HUES6 (cell line): ENCODE measurements around the gene LRIF1.
A peak's percentile ranks its signal among the peaks of the same experiment; 100 is the strongest.
"Not testable (repeated sequence)": the region's sequence is repeated elsewhere in the genome, so short reads cannot be mapped to it uniquely, and the experiment has no call there.

ENCODE experiments used
- H3K27ac ChIP-seq: 2 replicates; pipeline ENCODE4 v1.7.0; 2013; ENCODE audit warnings: low read depth, mild to moderate bottlenecking, low read length, inconsistent platforms
- H3K27me3 ChIP-seq: 2 replicates; pipeline ENCODE4 v1.6.1; 2013; ENCODE audit warnings: low read length; ENCODE audit not compliant: control insufficient read depth, insufficient read depth
- H3K36me3 ChIP-seq: 2 replicates; pipeline ENCODE4 v1.6.1; 2013; ENCODE audit warnings: low read length; ENCODE audit not compliant: control insufficient read depth, insufficient read depth
- H3K4me1 ChIP-seq: 2 replicates; pipeline ENCODE4 v1.6.1; 2013; ENCODE audit warnings: low read length; ENCODE audit not compliant: control insufficient read depth, insufficient read depth
- H3K4me3 ChIP-seq: 2 replicates; pipeline ENCODE4 v1.5.1; 2013; ENCODE audit warnings: low read depth, low read length
- H3K9ac ChIP-seq: one replicate; pipeline ENCODE4 v1.6.1; 2013; ENCODE audit warnings: mild to moderate bottlenecking, low read length
- H3K9me3 ChIP-seq: 2 replicates; pipeline ENCODE4 v1.6.1; 2013; ENCODE audit warnings: low read depth, low read length; ENCODE audit not compliant: control insufficient read depth, insufficient read depth

The LRIF1 gene

GRCh38 chr1:110951161-110951560 is 12.6 kb downstream of the LRIF1 start:
- Histone ChIP-seq H3K27ac (no peak overlapping the region), H3K4me1 (no peaks in the 10 kb centered on the region; the same call in 1 of the 2 replicates), H3K9ac (no peak overlapping the region), H3K4me3 (no peak overlapping the region), H3K36me3 (peaks cover 35% of the 10 kb centered on the region), H3K27me3 (no peaks in the 10 kb centered on the region), H3K9me3 (no peaks in the 10 kb centered on the region)

GRCh38 chr1:110948038-110948810 is 15.5 kb downstream of the LRIF1 start:
- Histone ChIP-seq H3K9ac (no peak overlapping the region), H3K4me1 (no peaks in the 10 kb centered on the region), H3K4me3 (no peak overlapping the region), H3K27me3 (no peaks in the 10 kb centered on the region), H3K27ac (no peak overlapping the region), H3K36me3 (peaks cover 35% of the 10 kb centered on the region), H3K9me3 (no peaks in the 10 kb centered on the region)

- no peaks in the 10 kb centered on the region for H3K4me1 ChIP-seq
- no peak overlapping the region for H3K4me3 ChIP-seq
- no peaks in the 10 kb centered on the region for H3K9me3 ChIP-seq
- no peaks in the 10 kb centered on the region for H3K27me3 ChIP-seq
- H3K36me3 ChIP-seq, result peaks cover 20% of the 10 kb centered on the region
- H3K9ac ChIP-seq, result no peak overlapping the region
- H3K27ac ChIP-seq, result no peak overlapping the region
These were observed 18.1 kb downstream of the LRIF1 start for GRCh38 chr1:110945626-110946025.

- Histone ChIP-seq H3K4me1 (no peaks in the 10 kb centered on the region), H3K27ac (no peak overlapping the region), H3K9ac (no peak overlapping the region), H3K27me3 (no peaks in the 10 kb centered on the region), H3K9me3 (no peaks in the 10 kb centered on the region), H3K36me3 (peaks cover 16% of the 10 kb centered on the region), H3K4me3 (no peak overlapping the region)
These were observed 18.9 kb downstream of the LRIF1 start for GRCh38 chr1:110944806-110945205.

GRCh38 chr1:110936567-110936966 is 27.2 kb downstream of the LRIF1 start:
- Histone ChIP-seq H3K9me3 (no peaks in the 10 kb centered on the region), H3K4me1 (no peaks in the 10 kb centered on the region), H3K36me3 (no peaks in the 10 kb centered on the region), H3K27me3 (no peaks in the 10 kb centered on the region), H3K9ac (no peak overlapping the region), H3K27ac (no peak overlapping the region), H3K4me3 (no peak overlapping the region)

GRCh38 chr1:110931097-110931496 is 32.6 kb downstream of the LRIF1 start:
- not testable (repeated sequence) for H3K9me3 ChIP-seq, H3K4me3 ChIP-seq, H3K36me3 ChIP-seq, H3K9ac ChIP-seq, H3K4me1 ChIP-seq, H3K27ac ChIP-seq, H3K27me3 ChIP-seq

GRCh38 chr1:110928904-110929303 is 34.8 kb downstream of the LRIF1 start:
- Histone ChIP-seq H3K4me1 (no peaks in the 10 kb centered on the region), H3K9me3 (no peaks in the 10 kb centered on the region), H3K9ac (no peak overlapping the region), H3K27me3 (no peaks in the 10 kb centered on the region), H3K36me3 (no peaks in the 10 kb centered on the region), H3K27ac (no peak overlapping the region), H3K4me3 (no peak overlapping the region)

- H3K27me3 ChIP-seq, result no peaks in the 10 kb centered on the region
- no peaks in the 10 kb centered on the region for H3K9me3 ChIP-seq
- H3K9ac ChIP-seq, result no peak overlapping the region
- H3K4me3 ChIP-seq, result no peak overlapping the region
- no peaks in the 10 kb centered on the region for H3K36me3 ChIP-seq
- no peaks in the 10 kb centered on the region for H3K4me1 ChIP-seq
- H3K27ac ChIP-seq, result no peak overlapping the region
These were observed 35.5 kb downstream of the LRIF1 start for GRCh38 chr1:110928191-110928590.

GRCh38 chr1:110927484-110928075 is 36.1 kb downstream of the LRIF1 start:
- Histone ChIP-seq H3K9ac (no peak overlapping the region), H3K27me3 (no peaks in the 10 kb centered on the region), H3K4me1 (no peaks in the 10 kb centered on the region), H3K27ac (peak overlapping the region; percentile 36; the same call in 1 of the 2 replicates), H3K36me3 (no peaks in the 10 kb centered on the region), H3K9me3 (no peaks in the 10 kb centered on the region), H3K4me3 (no peak overlapping the region; the same call in 1 of the 2 replicates)

- Histone ChIP-seq H3K9ac (no peak overlapping the region), H3K36me3 (no peaks in the 10 kb centered on the region), H3K4me1 (0 out of 2 replicates have a peak, but pooled peaks cover 4% of the 10 kb centered on the region), H3K4me3 (no peak overlapping the region), H3K9me3 (no peaks in the 10 kb centered on the region), H3K27me3 (no peaks in the 10 kb centered on the region), H3K27ac (no peak overlapping the region)
These were observed 41.8 kb downstream of the LRIF1 start for GRCh38 chr1:110921953-110922352.

GRCh38 chr1:110918016-110918415 is 45.7 kb downstream of the LRIF1 start:
- H3K4me3 ChIP-seq, result no peak overlapping the region

More at GRCh38 chr1:110918016-110918415, 45.7 kb downstream of the LRIF1 start:
- Histone ChIP-seq H3K27me3 (no peaks in the 10 kb centered on the region), H3K9me3 (no peaks in the 10 kb centered on the region), H3K4me1 (0 out of 2 replicates have a peak, but pooled peaks cover 4% of the 10 kb centered on the region), H3K9ac (no peak overlapping the region), H3K36me3 (no peaks in the 10 kb centered on the region), H3K27ac (no peak overlapping the region)
